ENCODE data around the gene CDK6.

CDK6 gene

DNA sequence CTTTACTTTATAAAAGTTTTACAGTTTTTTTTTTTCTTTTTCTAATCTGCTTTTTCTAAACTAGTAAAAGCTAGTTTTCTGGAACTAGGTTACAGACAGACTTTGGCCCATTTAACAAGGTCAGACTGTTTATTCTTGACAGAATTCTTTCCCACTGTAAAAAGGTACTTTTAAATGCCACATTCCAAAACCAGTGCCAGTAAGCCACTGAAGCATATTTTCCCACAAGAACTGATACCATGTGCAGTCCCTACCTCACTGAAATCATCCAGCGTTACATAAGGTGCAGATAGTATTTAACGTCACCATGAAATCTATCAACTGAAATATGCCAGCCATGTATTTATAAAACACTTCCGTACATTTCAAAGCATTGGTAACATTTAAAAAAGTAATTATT is 121.6 kb downstream of the CDK6 start:
- Histone ChIP-seq H3K4me2 (ENCODE audit: insufficient read depth, low read length) (no peak overlapping the region), H3K4me1 (ENCODE audit: insufficient read depth, low read length) (peaks cover 21% of the 10 kb centered on the region), H3K4me3 (ENCODE audit: low read depth in 1 of 2, low read length in 2 of 2) (no peak overlapping the region), H3K9me3 (ENCODE audit: insufficient read depth, low read length, severe bottlenecking) (no peaks in the 10 kb centered on the region), H3K36me3 (ENCODE audit: insufficient read depth, low read length) (peaks cover 90% of the 10 kb centered on the region), H3K27ac (ENCODE audit: low read length) (peak overlapping the region; percentile 10; the same call in 1 of the 2 replicates), H3K79me2 (ENCODE audit: insufficient read depth, low read length) (peaks cover 99% of the 10 kb centered on the region), H3K9ac (ENCODE audit: low read depth, low read length) (no peak overlapping the region), H2AFZ (ENCODE audit: low read depth, low read length) (no peak overlapping the region), H3K27me3 (ENCODE audit: insufficient read depth, low read length, poor library complexity) (no peaks in the 10 kb centered on the region), H4K20me1 (ENCODE audit: insufficient read depth, low read length) (peaks cover 18% of the 10 kb centered on the region)
- no peak for TF ChIP-seq EZH2 (IDR thresholded peaks at IDR 0.05; ENCODE audit: borderline replicate concordance, low read depth, low read length, severe bottlenecking)
- TF ChIP-seq, protein P1, sequence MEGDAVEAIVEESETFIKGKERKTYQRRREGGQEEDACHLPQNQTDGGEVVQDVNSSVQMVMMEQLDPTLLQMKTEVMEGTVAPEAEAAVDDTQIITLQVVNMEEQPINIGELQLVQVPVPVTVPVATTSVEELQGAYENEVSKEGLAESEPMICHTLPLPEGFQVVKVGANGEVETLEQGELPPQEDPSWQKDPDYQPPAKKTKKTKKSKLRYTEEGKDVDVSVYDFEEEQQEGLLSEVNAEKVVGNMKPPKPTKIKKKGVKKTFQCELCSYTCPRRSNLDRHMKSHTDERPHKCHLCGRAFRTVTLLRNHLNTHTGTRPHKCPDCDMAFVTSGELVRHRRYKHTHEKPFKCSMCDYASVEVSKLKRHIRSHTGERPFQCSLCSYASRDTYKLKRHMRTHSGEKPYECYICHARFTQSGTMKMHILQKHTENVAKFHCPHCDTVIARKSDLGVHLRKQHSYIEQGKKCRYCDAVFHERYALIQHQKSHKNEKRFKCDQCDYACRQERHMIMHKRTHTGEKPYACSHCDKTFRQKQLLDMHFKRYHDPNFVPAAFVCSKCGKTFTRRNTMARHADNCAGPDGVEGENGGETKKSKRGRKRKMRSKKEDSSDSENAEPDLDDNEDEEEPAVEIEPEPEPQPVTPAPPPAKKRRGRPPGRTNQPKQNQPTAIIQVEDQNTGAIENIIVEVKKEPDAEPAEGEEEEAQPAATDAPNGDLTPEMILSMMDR (IDR thresholded peaks at IDR 0.05; ENCODE audit: borderline replicate concordance, extremely low read depth, low read length, poor library complexity, severe bottlenecking), result no peak
- ATAC-seq (ENCODE audit: insufficient read depth, low read depth) (no peak), DNase-seq (no peak)

DNA sequence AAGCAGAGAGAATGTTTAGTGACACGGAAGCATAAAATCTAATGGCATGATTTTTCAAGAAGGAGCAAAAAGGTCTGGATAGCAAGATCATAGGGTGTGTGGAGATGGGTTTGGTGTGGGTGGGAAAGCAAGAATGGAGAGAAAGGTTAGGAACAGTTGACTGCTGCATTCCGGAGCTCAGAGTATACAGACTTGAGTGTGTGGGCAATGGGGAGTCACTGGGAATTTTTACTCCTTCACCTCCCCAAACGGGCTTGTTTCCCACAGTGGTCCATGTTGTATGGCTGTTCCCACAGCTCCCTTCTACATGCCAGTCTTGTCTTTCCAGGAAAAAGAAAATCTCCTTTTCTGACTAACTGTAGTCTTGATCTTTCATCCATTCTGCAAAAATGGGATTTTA is 122.1 kb downstream of the CDK6 start:
- Histone ChIP-seq H3K79me2 (ENCODE audit: insufficient read depth, low read length) (peaks cover 99% of the 10 kb centered on the region), H3K4me2 (ENCODE audit: insufficient read depth, low read length) (no peak overlapping the region), H4K20me1 (ENCODE audit: insufficient read depth, low read length) (peaks cover 18% of the 10 kb centered on the region), H3K27ac (ENCODE audit: low read length) (peak overlapping the region; percentile 17), H3K27me3 (ENCODE audit: insufficient read depth, low read length, poor library complexity) (no peaks in the 10 kb centered on the region), H3K36me3 (ENCODE audit: insufficient read depth, low read length) (peaks cover 88% of the 10 kb centered on the region), H3K9ac (ENCODE audit: low read depth, low read length) (no peak overlapping the region), H3K4me1 (ENCODE audit: insufficient read depth, low read length) (peaks cover 21% of the 10 kb centered on the region), H3K9me3 (ENCODE audit: insufficient read depth, low read length, severe bottlenecking) (no peaks in the 10 kb centered on the region), H2AFZ (ENCODE audit: low read depth, low read length) (no peak overlapping the region), H3K4me3 (ENCODE audit: low read depth in 1 of 2, low read length in 2 of 2) (no peak overlapping the region)
- ATAC-seq (ENCODE audit: insufficient read depth, low read depth) (no peak), DNase-seq (no peak)
- TF ChIP-seq EZH2 (IDR thresholded peaks at IDR 0.05; ENCODE audit: borderline replicate concordance, low read depth, low read length, severe bottlenecking), result no peak
- TF ChIP-seq, protein P1 (IDR thresholded peaks at IDR 0.05; ENCODE audit: borderline replicate concordance, extremely low read depth, low read length, poor library complexity, severe bottlenecking), result no peak

DNA sequence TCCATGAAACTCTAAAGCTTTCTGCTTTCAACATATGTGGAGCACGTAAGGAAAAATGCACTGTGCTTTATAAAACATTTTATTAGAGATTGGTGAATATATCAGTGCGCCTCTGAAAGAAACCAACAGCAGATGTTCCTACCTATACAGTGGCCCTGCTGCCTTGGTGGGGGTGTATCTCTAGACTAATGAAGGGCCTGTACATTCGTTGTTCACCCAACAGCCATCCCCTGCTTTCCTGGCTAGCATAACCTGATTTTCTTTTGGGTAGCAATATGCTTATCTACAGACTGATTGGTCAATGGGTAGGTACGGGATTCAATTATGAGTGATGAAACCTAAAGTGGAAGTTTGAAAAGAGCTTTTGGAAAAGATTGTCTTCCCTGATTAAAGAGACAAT is 126.5 kb downstream of the CDK6 start:
- Histone ChIP-seq H3K4me1 (ENCODE audit: insufficient read depth, low read length) (peaks cover 5% of the 10 kb centered on the region), H4K20me1 (ENCODE audit: insufficient read depth, low read length) (peaks cover 7% of the 10 kb centered on the region; the same call in 1 of the 2 replicates), H3K27me3 (ENCODE audit: insufficient read depth, low read length, poor library complexity) (no peaks in the 10 kb centered on the region), H3K79me2 (ENCODE audit: insufficient read depth, low read length) (peaks cover 99% of the 10 kb centered on the region), H3K9ac (ENCODE audit: low read depth, low read length) (no peak overlapping the region), H3K36me3 (ENCODE audit: insufficient read depth, low read length) (peaks cover 86% of the 10 kb centered on the region), H3K4me2 (ENCODE audit: insufficient read depth, low read length) (no peak overlapping the region), H2AFZ (ENCODE audit: low read depth, low read length) (no peak overlapping the region), H3K27ac (ENCODE audit: low read length) (peak overlapping the region; percentile 20), H3K9me3 (ENCODE audit: insufficient read depth, low read length, severe bottlenecking) (no peaks in the 10 kb centered on the region), H3K4me3 (ENCODE audit: low read depth in 1 of 2, low read length in 2 of 2) (no peak overlapping the region)
- TF ChIP-seq EZH2 (IDR thresholded peaks at IDR 0.05; ENCODE audit: borderline replicate concordance, low read depth, low read length, severe bottlenecking), result no peak
- TF ChIP-seq, protein P1 (IDR thresholded peaks at IDR 0.05; ENCODE audit: borderline replicate concordance, extremely low read depth, low read length, poor library complexity, severe bottlenecking), result no peak
- ATAC-seq (ENCODE audit: insufficient read depth, low read depth), result no peak
- no peak for DNase-seq
